NCI-H2107 treated with DMSO at 0.1 percent for 48 hours (cell line): ENCODE measurements around the gene ICE2.

Experiments used
- DNase-seq: peaks from one replicate; lab custom pipeline; 2025; ENCODE audit not compliant: unreplicated experiment; lab: John Stamatoyannopoulos, UW

ICE2 gene

DNA sequence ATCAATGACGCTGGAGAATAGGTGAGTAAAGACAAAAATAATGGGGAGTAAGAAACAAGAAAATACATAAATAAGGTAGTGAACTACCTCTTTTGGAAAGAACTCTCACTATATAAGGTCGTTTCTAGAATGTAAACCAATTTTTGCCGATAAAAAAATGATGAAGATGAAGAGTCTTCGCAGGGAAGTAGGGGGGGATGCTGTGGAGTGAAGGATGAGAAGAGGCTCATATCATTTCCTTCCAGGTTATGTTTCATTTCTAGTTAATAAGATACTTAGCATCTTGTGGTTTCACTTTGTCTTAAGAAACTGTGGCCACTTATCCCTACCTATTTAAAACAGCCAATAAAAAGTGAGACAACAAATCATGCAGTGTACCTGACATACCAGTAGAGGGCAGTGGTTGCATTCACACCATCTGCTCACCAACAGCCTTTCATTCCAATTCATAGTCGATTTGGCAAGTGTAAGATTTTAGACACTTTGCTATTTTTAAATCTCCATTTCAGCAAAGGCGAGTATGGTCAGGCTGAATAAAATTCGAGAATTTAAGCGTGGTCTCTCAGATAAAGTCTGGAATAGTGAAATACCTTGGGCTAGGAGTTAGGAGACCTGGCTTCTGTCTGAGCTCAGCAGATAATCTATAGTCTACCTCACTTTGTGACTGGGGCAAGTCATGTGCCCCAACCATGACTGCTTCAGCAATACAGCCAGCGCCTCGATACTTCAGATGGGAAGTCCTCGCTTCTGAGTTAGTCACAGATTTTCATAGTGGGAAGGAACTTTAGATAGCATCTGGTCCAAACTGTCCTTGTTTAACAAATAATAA lies 28.9 kb upstream of the ICE2 start:
- peak; percentile 49 for DNase-seq

DNA sequence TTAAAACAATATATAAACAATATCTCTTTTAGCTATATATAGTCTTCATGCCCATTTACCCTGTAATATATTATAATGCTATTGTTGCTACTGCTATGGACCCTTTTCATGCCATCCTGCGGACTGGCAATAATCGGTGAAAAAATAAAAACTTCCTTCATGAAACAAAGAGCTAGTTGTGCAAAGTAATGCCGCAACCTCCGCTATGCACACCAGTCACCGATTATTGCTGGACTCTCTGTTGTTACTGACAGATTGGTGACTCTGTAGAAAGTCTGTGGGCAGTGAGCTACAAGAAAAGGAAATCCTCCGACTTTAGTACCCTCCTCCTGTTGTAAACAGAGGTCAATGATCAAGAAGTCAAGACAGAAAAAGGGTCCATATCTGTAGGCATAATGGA lies 17.9 kb upstream of the ICE2 start:
- no peak for DNase-seq

DNA sequence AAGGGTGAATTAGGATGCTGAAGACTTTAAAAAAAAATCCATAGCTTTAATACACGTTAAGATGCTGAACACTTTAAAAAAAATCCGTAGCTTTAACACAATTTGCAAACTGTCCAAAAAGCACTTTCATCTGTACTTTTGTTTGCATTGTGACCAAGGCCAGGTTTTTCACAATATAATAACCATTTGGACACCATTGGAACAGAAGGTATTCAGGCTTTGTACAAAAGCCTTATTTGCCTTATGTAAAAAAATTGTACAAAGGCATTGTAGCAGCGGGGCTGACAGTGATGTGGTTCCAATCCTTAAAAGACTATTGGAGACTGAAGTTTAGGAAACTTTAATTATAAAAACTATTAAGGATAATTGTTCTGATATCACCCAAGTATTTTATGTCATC lies 15.2 kb upstream of the ICE2 start:
- no peak for DNase-seq

DNA sequence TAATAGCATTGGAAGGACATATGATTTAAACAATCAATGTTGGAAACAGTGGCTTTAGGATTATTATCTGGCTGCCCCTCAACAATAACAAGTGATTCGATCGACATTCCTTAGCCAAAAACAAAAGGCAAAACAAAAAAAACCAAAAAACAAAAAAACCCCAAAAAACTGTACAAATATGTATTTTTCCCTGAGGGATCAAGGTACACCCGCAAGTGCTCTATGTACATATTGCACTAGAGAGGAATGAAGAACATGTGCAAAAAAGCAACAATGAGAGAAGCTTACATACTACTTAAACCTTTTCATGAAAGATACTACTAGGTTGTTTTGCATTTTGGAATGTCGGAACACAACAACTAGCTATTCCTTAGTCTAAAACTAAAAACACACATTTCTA lies 14.2 kb upstream of the ICE2 start:
- no peak for DNase-seq

DNA sequence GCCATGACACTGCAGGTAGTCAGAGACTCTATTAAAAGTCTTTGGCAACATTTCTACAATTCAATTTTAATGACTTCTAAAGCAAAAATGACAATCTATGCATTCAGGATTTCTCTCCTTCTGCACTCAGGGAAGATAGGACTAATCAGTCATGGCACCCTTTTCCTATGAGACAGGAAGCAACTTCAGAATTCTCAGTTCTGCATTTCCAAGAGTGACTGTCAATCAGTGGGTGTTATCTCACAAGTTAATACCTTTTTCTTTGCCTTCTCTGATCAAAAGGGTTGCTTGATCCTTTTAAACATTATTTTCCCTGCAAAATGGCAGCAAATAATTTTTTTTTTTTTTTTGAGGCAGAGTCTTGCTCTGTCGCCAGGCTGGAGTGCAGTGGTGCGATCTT lies 7.8 kb upstream of the ICE2 start:
- DNase-seq: no peak

DNA sequence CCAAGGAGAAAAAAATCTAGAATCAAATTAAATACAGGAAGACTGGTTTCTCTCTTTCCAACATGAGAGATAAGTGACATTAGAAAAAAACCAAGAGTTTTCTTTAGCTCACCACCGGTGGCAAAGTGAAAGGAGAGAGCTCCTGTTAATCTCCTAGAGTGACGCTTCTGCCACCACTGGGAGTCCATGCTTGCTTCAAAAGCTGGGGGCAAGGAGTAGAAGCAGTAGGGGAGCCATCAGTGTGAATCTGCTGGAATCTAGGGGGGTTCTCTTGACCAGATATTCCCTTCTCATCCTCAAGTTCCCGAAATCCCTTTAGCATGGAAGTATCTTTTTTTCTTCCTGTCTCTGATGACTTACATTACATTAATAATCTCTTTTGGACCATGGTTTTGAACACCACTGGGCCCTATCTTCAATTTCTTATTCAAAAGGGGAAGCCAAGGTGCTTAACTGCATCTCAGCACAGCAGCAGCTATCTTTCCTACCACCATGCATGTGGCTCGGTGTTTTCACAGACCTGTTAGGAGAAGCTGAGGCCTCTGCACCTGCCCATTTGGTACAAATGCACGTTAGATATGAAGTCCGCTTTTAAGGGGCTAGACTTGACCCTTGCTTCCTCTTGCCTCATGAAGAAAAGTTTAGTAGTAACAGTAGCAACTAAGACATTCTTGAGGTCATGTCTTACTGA lies 6.6 kb upstream of the ICE2 start:
- no peak for DNase-seq

DNA sequence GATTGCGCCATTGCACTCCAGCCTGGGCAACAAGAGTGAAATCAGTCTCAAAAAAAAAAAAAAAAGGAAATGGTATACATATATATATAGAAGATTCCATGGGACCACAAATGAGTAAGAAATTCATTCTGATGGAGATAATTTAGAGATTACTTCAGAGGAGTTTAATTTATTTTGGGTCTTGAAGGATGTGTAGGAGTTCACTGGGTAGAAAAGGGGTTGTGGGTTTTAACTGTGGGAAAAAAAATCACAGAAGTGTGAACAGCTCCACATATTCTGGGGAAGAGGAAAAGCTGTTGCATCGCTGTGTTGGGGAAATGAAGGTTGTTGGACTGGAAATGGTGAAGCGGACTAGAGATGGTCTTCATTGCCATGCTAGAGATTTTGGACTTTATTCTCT lies 4.1 kb upstream of the ICE2 start:
- DNase-seq: no peak

DNA sequence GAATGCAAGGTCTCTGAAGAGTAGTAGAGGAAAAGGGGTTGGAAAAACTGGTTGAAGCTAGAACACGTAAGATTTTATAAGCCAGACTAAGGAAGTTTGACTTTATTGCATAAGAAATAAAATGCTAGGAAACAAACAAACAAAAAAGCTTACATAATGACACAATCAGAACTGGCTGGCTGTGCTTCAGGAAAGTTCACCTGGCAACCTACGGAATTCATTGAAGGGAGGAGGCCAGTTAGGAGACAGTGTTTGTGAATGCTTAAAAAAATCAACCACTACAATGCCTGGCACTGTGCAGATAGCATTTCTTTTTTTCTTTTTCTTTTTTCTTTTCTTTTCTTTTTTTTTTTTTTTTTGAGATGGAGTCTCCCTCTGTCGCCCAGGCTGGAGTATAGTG lies 1.9 kb upstream of the ICE2 start:
- DNase-seq: no peak

DNA sequence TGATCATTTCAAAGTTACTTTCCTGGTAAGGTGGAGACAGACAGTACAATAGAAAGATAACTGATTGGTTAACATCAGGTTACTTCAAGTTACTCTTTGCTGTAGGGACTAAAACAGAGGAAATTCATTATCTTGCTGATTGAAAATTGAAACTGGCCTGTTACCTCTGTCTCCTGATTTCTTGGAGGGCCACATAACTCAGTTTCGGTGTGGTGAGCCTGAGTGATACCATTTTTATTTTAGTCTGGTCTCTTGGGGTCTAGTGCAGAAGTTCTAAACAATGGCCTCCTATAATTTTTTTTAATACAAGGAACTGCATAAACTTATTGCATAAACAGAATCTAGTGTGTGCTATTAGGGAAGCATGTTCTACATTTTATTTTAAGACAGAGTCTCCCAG lies 1.2 kb upstream of the ICE2 start:
- DNase-seq: no peak

DNA sequence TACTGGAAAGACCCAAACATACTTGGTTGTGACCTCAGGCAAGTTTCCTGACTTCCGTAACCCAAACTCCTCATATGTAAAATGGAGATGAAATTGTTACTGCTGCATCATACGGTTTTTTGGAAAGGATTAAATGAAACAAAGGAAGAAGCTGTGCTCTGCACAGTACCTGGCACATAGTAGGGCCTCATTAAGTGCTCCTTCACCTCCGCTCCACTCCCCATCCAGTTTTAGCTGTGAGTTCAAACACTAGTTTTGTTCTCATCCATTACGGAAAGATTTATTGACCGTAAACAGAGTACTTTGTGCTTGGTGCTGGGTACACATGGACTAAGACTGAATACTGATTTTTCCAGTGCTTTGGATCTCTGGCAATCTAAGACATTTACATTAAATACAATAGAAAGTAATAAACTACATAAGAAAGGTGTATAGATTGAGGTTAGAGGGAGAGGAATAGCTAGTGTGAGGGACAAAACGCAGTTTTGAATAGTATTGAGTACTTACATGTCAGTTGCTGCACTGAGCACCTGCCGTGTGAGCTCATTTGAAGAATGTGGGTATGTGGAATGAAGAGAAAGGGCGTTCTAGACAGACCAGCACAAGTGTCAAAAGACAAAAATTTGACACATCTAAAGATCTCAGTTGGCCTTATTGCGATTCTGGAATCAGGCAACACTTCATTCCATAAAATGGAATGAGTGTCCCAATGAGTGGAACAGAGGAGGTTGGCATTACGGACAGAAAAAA lies 594 bp upstream of the ICE2 start:
- DNase-seq: peak; percentile 24

DNA sequence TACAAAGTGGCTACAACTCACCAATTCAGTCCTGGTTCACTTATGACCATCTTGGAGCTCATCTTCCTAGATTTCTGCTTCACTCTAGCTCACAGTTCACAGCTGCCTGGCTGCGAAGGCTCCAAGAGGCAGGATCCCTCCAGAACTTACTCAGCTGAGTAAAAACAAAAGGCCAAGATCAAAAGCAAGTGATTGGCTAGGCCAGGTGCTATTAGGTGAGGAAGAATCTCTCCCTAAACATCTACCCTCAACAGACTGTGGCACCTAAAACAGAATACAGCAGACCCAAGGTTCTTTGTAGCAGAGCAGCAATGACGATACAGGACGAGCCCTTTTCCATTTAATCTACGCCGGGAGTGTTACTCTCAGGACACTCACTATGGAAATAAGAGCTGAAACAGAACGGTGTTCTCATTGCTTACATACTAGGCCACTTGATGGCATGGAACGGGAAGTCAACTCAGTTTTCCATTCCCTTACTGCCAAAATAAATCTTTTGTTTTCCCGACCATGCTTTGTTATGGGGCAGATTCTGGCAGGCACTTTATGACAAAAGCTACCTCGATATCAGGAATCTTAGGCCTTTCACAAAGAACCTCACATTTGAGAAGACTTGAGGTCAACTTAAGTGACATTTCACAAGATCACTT lies 901 bp downstream of the ICE2 start:
- DNase-seq: peak; percentile 12

DNA sequence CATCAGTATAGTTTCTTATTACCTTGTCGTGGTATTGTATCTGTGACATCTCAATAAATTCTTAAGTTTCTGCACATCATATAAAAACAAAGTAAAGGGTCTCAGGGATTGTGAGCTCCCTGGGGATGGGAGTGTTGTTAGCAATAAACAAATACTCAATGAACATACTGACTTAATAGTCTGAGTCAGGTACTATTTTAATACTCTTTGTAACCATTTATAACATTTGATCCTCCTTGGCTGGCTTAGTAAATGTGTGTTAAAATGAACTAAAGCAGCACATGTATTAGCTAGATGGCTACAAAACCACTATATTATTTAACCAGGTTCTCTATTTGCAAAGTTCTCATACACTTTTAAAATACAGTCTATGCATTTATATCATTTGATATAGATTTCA lies 1.8 kb downstream of the ICE2 start:
- no peak for DNase-seq

DNA sequence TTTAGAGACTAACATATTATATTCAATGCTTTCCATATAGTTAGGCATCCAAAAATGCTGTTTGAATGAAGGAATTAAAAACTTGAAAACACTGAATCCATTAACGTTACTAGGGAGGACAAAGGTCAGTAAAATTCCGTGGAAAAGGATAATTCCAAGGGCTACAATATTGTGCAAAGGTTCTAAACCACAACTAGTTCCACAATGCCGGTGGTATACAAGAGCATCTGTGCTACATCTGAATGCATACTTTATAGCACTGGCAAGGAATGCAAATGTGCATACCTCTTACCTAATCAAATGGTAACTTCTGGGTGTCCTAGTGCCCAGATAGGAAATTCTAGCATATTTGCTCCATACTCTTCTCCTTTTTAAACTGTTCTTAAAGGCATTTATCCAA lies 2.2 kb downstream of the ICE2 start:
- no peak for DNase-seq

DNA sequence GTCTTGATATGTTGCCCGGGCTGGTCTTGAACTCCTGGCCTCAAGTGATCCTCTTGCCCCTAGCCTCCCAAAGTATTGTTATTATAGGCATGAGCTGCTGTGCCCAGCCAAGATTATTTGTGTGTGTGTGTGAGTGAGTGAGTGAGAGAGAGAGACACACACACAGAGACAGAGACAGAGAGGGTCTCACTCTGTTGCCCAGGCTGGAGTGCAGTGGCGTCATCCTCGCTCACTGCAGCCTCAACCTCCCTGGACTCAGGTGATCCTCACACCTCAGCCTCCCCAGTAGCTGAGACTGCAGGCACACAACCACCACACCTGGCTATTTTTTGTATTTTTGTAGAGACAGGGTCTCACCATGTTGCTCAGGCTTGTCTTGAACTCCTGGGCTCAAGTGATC lies 5.8 kb downstream of the ICE2 start:
- no peak for DNase-seq

DNA sequence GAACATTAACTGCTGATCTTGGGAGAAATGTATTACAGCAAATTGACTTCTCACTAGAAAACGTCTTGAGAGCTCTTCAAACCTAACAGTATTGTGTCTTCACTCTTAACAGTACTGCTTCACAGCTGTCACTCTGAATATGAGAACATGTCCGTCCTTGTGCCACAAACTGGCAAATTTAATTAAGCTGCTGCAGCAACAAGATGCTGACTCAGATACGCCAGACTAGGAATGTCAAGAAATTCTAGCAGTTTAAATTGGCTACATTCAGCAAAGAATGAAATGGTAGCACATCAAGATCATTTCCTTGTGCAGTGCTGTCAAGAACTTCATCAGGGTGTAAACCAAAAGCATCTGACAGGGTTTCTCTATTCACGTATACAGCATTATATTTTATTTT lies 7.6 kb downstream of the ICE2 start:
- DNase-seq: no peak

DNA sequence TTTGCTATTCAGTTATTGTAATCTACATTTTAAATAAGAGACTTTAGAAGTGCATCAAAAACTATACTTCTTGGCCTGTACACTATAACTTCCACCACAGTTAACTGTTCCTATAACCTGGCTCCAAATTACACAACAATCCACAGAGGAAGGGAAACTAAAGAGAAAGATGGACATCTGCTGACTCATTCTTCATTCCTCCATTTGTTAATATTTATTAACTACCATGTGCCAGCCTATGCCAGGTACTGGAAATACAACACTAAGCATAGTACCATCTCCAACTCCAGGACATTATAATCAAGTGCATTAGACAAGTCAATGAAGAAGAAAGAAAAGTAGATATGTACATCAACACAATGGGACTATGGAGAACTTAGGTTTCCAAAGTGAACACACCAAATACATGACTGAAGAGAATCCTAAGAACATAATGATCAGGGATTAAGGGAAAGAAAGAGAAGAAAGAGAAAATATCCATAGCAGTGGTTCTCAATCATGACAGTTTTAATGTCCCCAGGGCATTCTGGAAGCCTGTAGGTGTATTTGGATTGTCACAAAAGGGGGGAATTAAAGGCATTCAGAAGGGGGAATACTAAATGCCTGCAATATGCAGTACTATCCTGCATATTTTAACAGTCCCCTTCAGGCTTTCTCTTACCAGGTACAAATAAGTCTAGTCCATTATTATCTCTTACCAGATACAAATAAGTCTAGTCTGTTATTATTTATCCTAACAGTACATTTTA lies 8.9 kb downstream of the ICE2 start:
- DNase-seq: no peak

DNA sequence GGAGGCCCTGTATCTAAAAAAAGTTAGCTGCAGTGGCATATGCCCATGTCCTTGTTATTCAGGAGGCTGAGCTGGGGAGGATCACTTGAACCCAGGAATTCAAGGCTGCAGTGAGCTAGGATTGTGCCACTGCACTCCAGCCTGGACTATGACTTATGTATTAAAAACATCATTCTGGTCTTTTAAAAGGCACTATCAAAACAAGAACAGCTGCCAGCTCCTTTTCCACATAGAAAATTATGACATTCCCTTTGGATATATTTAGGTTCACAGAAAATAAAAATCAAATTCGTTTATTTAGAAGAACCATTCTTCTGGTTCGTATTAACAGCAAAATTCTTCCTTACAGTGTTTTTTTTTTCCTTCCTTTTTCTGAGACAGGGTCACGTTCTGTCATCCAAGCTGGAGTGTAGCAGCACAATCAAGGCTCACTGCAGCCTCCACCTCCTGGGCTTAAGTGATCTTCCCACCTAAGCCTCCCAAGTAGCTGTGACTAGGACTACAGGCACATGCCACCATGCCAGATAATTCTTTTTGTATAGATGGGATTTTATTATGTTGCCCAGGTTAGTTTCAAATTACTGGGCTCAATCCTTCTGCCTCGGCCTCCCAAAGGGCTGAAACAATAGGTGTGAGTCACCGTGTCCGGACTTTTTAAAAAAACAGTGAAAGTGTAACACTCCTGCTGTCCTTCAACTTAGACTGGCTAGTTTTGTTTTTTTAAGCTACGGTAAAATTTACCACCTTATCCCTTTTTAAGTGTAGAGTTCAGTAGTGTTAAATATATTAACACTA lies 13.9 kb downstream of the ICE2 start:
- no peak for DNase-seq

DNA sequence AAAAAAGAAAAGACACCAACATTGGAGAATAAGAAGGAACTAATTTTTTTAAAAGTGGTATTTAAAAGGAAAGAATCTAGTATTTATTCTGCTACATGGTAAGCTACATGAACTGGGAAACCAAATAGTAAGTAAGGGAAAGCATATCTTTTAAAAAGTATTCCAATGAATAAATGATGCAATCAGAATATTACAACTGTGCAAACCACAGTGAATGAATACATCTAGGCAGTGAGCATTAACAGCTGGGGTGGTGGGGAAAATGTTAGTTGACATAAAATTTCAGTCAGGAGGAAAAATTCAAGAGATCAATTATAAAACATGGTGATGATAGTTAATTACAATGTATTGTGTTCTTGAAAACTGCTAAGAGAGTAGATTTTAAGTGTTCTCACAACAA lies 16.9 kb downstream of the ICE2 start:
- no peak for DNase-seq

DNA sequence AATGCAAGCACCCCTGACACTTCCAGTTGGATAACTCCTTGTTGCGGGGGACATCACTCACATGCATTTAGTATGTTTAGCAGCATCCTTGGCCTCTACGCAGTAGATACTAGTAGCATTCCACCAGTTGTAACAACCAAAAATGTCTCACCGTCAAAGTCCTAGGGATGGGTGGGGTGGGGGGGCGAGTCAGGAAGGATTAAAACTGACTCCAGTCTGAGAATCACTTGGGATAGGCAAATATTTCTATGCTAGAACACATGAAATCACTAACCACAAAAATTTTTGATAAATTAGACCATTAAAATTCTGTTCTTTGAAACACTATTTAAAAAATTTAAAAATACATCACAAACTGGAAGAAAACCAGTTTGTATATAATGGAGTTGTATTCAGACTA lies 18.0 kb downstream of the ICE2 start:
- DNase-seq: no peak

DNA sequence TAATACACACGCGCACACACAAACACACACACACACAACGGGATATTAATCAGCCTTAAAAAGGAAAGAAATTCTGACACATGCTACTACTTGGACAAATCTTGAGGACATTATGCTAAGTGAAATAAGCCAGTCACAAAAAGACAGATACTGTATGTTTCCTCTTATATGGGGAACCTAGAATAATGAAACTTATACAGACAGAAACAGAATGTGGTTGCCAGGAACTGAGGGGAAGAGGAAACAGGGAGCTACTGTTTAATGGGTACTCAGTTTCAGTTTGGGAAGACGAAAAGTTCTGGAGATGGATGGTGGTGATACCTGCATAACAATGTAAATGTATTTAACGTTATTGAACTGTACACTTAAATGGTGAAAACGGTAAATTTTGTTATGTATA lies 20.2 kb downstream of the ICE2 start:
- no peak for DNase-seq
